GM23338 (cell line): ENCODE measurements around the gene TARP.

ENCODE experiments used
- ATAC-seq: fragments of 200-7000 bp; cut with Tn5 transposase; 3 replicates; pipeline ENCODE4 v1.9.1; 2020
- DNase-seq: peaks from one replicate; pipeline ENCODE4 v3.0.0-alpha.2; 2015; ENCODE audit warnings: low spot score
- H2AFZ ChIP-seq: fragments of 200-600 bp; sonication (generic); 2 replicates; pipeline ENCODE4 v1.8.0; 2016; ENCODE audit warnings: antibody characterized with exemption, mild to moderate bottlenecking, moderate library complexity
- H3F3A ChIP-seq: fragments of 200-600 bp; sonication (generic); replicated peaks from 2 replicates; pipeline ENCODE4 v1.8.0; 2017; ENCODE audit warnings: antibody characterized with exemption, mixed run types, low read depth
- H3K27ac ChIP-seq: fragments of 200-600 bp; sonication (generic); 2 replicates; pipeline ENCODE4 v1.6.1; 2016; ENCODE audit warnings: low read depth
- H3K27me3 ChIP-seq: fragments of 200-600 bp; sonication (generic); 2 replicates; pipeline ENCODE4 v1.8.0; 2016; ENCODE audit warnings: mild to moderate bottlenecking, mixed run types, moderate library complexity; ENCODE audit not compliant: insufficient read depth
- H3K36me3 ChIP-seq: fragments of 200-600 bp; sonication (generic); 2 replicates; pipeline ENCODE4 v1.8.0; 2016; ENCODE audit warnings: mild to moderate bottlenecking; ENCODE audit not compliant: insufficient read depth
- H3K4me1 ChIP-seq: fragments of 200-600 bp; sonication (generic); 2 replicates; pipeline ENCODE4 v1.8.0; 2016; ENCODE audit warnings: mild to moderate bottlenecking, moderate library complexity; ENCODE audit not compliant: insufficient read depth
- H3K4me2 ChIP-seq: fragments of 200-600 bp; sonication (generic); 2 replicates; pipeline ENCODE4 v1.7.1; 2017; ENCODE audit warnings: mixed run types
- H3K4me3 ChIP-seq: fragments of 200-600 bp; sonication (generic); 2 replicates; pipeline ENCODE4 v1.6.1; 2016; ENCODE audit warnings: mixed run types
- H3K79me2 ChIP-seq: fragments of 200-600 bp; sonication (generic); replicated peaks from 2 replicates; pipeline ENCODE4 v1.8.0; 2017; ENCODE audit warnings: mild to moderate bottlenecking; ENCODE audit not compliant: insufficient read depth
- H3K9me2 ChIP-seq: fragments of 200-600 bp; sonication (generic); 2 replicates; pipeline ENCODE4 v1.8.0; 2017; ENCODE audit not compliant: insufficient read depth
- H4K20me1 ChIP-seq: fragments of 200-600 bp; sonication (generic); replicated peaks from 2 replicates; pipeline ENCODE4 v1.8.0; 2017; ENCODE audit warnings: mild to moderate bottlenecking; ENCODE audit not compliant: insufficient read depth
- H3K27ac Mint-ChIP-seq: 2 replicates; pipeline ENCODE4 v1.8.0; 2020; ENCODE audit warnings: inconsistent platforms, mild to moderate bottlenecking, moderate library complexity, mixed read lengths
- H3K27me3 Mint-ChIP-seq: 3 replicates; pipeline ENCODE4 v1.8.0; 2022; ENCODE audit warnings: low read depth, mild to moderate bottlenecking, moderate library complexity, mixed read lengths, inconsistent platforms; ENCODE audit not compliant: insufficient read depth, poor library complexity
- H3K36me3 Mint-ChIP-seq: 3 replicates; pipeline ENCODE4 v1.8.0; 2021; ENCODE audit warnings: low read depth, mild to moderate bottlenecking, inconsistent platforms, moderate library complexity, mixed read lengths
- H3K4me1 Mint-ChIP-seq: 3 replicates; pipeline ENCODE4 v1.8.0; 2020; ENCODE audit warnings: mild to moderate bottlenecking, inconsistent platforms, mixed read lengths
- H3K4me3 Mint-ChIP-seq: 3 replicates; pipeline ENCODE4 v1.8.0; 2021; ENCODE audit warnings: moderate library complexity, mild to moderate bottlenecking, inconsistent platforms, mixed read lengths
- H3K9me3 Mint-ChIP-seq: 3 replicates; pipeline ENCODE4 v1.8.0; 2020; ENCODE audit warnings: moderate library complexity, mild to moderate bottlenecking, inconsistent platforms, mixed read lengths
- CTCF ChIP-seq, 2 experiments: fragments of 200-600 bp in 1 of 2; sonication (generic) in 1 of 2; conservative IDR thresholded peaks; 2 replicates each; pipeline versions ENCODE4 v1.5.1 to v1.6.1; 2016 to 2017; ENCODE audit warnings: antibody characterized with exemption in 2 of 2, low read depth in 2 of 2, mild to moderate bottlenecking in 2 of 2, moderate library complexity in 1 of 2
- EZH2 ChIP-seq: fragments of 200-600 bp; sonication (generic); IDR thresholded peaks from one replicate; pipeline ENCODE4 v1.8.0; 2017; ENCODE audit warnings: antibody characterized with exemption, mild to moderate bottlenecking, low read depth; ENCODE audit not compliant: unreplicated experiment
- EZH2phosphoT487 ChIP-seq: fragments of 200-600 bp; sonication (generic); IDR thresholded peaks from one replicate; pipeline ENCODE4 v1.8.1; 2018; ENCODE audit warnings: antibody characterized with exemption; ENCODE audit not compliant: unreplicated experiment
- JUNB ChIP-seq: IDR thresholded peaks from one replicate; pipeline ENCODE4 v1.6.1; 2016; ENCODE audit warnings: antibody characterized with exemption; ENCODE audit not compliant: unreplicated experiment
- POLR2AphosphoS5 ChIP-seq: IDR thresholded peaks from 2 replicates; pipeline ENCODE4 v1.6.1; 2016; ENCODE audit warnings: antibody characterized with exemption, low read depth
- ZNF114 ChIP-seq: fragments of 250-450 bp; sonication (Bioruptor Pico); IDR thresholded peaks from 2 replicates; pipeline ENCODE4 v1.5.0; 2020; ENCODE audit warnings: mild to moderate bottlenecking, moderate library complexity
- ZNF331 ChIP-seq: fragments of 250-450 bp; sonication (Bioruptor Pico); IDR thresholded peaks from 2 replicates; pipeline ENCODE4 v1.5.0; 2020; ENCODE audit warnings: low read depth, mild to moderate bottlenecking, moderate library complexity
- ZNF462 ChIP-seq: fragments of 250-450 bp; sonication (Bioruptor Pico); IDR thresholded peaks from 2 replicates; pipeline ENCODE4 v1.5.0; 2020; ENCODE audit warnings: mild to moderate bottlenecking, moderate library complexity
- TF ChIP-seq, protein P1 (sequence below): IDR thresholded peaks from one replicate; pipeline ENCODE4 v1.6.1; 2018; ENCODE audit warnings: antibody characterized with exemption; ENCODE audit not compliant: unreplicated experiment

Gene TARP

GRCh38 chr7:38294926-38295325 lies 21.5 kb upstream of the TARP start (continued):
- TF ChIP-seq ZNF462 (CRISPR knock-in tag) (no peak), POLR2AphosphoS5 (no peak), ZNF114 (CRISPR knock-in tag) (no peak), ZNF331 (CRISPR knock-in tag) (no peak), EZH2 (no peak), CTCF (conservative IDR thresholded peaks at IDR 0.05; ENCODE audit: low read depth in 2 of 2) (no peak)

DNA sequence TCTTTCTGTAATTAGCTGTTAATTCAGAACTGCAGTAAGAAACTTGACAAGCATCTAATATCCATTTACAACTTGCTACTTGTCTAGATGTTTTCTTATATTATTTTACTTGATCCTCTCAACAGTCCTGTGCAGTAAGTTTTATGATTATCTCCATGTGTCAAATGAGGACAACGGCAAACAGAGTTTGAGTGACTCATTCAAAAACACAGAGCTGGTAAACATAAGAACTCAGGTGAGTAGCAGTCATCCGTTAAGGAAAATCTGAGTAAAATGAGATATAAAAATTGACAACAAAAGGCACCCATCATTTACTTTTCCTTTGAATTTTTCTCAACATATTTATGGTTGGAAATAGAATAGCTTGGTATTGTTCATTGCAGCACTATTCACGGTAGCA lies 19.0 kb upstream of the TARP start:
- H3K27me3 ChIP-seq, result no peaks in the 10 kb centered on the region
- Mint-ChIP-seq H3K4me1 (no peaks in the 10 kb centered on the region), H3K36me3 (no peaks in the 10 kb centered on the region), H3K9me3 (no peaks in the 10 kb centered on the region), H3K27ac (no peak overlapping the region), H3K4me3 (no peak overlapping the region), H3K27me3 (no peaks in the 10 kb centered on the region)
- H3K27ac ChIP-seq, result no peak overlapping the region
- H3K36me3 ChIP-seq, result no peaks in the 10 kb centered on the region
- no peaks in the 10 kb centered on the region for H3K79me2 ChIP-seq
- H2AFZ ChIP-seq, result no peak overlapping the region
- no peak overlapping the region for H3K4me3 ChIP-seq
- no peaks in the 10 kb centered on the region for H3F3A ChIP-seq
- ATAC-seq (no peak), DNase-seq (no peak)
- no peak overlapping the region for H3K4me2 ChIP-seq
- H3K4me1 ChIP-seq, result no peaks in the 10 kb centered on the region
- H4K20me1 ChIP-seq, result no peaks in the 10 kb centered on the region
- no peaks in the 10 kb centered on the region for H3K9me2 ChIP-seq
- TF ChIP-seq, protein P1, sequence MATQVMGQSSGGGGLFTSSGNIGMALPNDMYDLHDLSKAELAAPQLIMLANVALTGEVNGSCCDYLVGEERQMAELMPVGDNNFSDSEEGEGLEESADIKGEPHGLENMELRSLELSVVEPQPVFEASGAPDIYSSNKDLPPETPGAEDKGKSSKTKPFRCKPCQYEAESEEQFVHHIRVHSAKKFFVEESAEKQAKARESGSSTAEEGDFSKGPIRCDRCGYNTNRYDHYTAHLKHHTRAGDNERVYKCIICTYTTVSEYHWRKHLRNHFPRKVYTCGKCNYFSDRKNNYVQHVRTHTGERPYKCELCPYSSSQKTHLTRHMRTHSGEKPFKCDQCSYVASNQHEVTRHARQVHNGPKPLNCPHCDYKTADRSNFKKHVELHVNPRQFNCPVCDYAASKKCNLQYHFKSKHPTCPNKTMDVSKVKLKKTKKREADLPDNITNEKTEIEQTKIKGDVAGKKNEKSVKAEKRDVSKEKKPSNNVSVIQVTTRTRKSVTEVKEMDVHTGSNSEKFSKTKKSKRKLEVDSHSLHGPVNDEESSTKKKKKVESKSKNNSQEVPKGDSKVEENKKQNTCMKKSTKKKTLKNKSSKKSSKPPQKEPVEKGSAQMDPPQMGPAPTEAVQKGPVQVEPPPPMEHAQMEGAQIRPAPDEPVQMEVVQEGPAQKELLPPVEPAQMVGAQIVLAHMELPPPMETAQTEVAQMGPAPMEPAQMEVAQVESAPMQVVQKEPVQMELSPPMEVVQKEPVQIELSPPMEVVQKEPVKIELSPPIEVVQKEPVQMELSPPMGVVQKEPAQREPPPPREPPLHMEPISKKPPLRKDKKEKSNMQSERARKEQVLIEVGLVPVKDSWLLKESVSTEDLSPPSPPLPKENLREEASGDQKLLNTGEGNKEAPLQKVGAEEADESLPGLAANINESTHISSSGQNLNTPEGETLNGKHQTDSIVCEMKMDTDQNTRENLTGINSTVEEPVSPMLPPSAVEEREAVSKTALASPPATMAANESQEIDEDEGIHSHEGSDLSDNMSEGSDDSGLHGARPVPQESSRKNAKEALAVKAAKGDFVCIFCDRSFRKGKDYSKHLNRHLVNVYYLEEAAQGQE, result no peak
- TF ChIP-seq JUNB (no peak), ZNF331 (CRISPR knock-in tag) (no peak), EZH2 (no peak), EZH2phosphoT487 (no peak), ZNF114 (CRISPR knock-in tag) (no peak)
